HG03558 (cell line): Measurements from ENCODE around the gene PLA2G12B.
"Not testable (repeated sequence)": the region's sequence is repeated elsewhere in the genome, so short reads cannot be mapped to it uniquely, and the experiment has no call there.

Experiments
- ATAC-seq: cut with Tn5 transposase; IDR thresholded peaks from one replicate; pipeline ENCODE4 v1.9.1; 2021; ENCODE audit warnings: moderate number of reproducible peaks; ENCODE audit not compliant: unreplicated experiment; ENCODE audit errors: extremely low read depth

PLA2G12B gene

DNA sequence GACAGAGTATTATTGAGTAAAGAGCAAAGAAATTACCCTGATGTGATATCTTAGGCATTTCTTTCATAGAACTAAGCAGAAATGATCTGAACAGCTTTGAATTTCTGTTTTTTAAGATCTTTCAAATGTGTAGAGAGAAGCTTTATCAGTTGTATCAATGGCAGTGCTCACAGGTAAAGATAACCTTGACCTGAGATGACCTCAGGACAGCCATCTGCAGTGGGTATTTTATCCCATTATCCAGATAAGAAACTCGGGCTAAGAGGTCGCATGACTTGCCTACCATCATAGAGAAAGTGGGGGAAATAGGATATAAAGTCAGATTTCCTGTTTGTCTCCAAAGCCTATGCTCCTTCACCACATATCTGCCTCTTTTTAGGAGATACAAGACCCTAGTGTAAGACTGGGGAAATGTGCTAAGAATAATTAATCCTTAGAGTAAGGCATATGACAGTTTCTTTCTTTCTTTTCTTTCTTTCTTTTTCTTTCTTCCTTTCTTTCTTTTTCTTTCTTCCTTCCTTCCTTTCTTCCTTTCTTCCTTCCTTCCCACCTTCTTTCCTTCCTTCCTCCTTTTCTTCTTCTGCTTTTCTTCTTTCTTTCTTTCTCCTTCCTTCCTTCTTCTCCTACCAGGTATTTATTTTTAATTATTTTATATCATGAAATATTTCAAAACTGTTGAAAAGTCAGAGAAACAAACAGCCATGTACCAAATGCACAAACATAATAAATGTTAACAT is 10.9 kb downstream of the PLA2G12B start:
- ATAC-seq = no peak

DNA sequence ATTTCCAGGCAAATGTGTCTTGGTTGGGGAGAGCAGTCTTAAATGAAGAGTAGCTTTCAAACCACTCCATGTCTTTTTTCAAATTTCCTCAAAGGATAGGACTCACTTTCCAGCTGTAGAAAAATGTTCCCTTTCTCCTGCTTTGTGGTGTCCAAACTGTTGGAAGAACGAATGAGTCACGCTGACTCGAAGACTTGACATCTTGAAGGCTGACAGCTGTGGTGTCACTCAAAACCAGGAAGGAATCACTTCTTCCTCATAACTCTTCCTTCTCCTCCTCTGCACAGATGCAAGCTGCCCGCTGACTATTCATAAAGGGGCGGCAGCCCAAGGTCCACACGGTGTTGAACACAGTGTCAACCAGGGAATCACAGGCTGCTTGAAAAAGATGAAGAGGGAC is 19.2 kb downstream of the PLA2G12B start:
- ATAC-seq = no peak

DNA sequence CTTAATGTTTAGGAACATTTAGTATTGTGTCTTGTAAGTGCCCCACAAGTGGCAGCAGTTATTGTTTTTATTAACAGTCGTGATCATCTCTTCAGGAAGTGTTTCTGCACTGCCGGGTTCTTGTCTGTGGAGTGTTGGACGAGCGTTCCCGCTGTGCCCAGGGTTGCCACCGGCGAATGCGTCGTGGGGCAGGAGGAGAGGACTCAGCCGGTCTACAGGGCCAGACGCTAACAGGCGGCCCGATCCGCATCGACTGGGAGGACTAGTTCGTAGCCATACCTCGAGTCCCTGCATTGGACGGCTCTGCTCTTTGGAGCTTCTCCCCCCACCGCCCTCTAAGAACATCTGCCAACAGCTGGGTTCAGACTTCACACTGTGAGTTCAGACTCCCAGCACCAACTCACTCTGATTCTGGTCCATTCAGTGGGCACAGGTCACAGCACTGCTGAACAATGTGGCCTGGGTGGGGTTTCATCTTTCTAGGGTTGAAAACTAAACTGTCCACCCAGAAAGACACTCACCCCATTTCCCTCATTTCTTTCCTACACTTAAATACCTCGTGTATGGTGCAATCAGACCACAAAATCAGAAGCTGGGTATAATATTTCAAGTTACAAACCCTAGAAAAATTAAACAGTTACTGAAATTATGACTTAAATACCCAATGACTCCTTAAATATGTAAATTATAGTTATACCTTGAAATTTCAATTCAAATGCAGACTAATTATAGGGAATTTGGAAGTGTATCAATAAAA is 22.2 kb downstream of the PLA2G12B start:
- ATAC-seq = no peak

DNA sequence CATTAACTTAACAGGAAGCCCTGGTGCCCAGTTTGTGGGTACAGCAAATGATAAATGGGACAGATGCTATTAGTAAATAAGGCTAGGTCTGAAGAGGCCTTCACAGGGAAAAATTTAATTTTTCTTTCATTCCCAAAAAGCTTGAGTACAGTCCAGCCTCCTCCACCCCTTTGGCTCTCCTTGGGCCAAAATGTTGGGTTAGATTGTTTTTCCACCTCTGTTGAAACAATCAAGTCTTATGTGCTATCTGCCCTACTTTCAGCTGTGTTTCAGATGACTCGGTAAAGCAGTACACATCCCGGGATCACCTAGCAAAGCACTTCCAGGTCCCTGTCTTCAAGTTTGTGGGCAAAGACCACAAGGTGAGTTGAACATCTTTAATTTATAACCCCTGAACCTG is 24.3 kb downstream of the PLA2G12B start:
- ATAC-seq = no peak

DNA sequence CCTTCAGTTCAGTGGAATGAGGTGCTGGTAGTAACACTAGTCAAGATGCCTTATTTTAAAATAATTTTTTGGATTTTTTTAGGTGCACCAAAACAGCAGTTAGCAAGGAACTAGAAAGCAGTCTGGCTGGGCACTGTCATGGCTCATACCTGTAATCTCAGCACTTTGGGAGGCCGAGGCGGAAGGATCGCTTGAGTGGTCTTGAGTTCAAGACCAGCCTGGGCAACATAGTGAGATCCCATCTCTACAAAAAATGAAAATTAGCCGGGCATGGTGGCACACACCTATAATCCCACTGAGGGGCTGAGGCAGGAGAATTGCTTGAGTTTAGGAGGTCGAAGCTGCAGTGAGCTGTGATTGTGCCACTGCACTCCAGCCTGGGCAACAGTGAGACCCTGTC is 25.8 kb downstream of the PLA2G12B start:
- ATAC-seq = no peak

DNA sequence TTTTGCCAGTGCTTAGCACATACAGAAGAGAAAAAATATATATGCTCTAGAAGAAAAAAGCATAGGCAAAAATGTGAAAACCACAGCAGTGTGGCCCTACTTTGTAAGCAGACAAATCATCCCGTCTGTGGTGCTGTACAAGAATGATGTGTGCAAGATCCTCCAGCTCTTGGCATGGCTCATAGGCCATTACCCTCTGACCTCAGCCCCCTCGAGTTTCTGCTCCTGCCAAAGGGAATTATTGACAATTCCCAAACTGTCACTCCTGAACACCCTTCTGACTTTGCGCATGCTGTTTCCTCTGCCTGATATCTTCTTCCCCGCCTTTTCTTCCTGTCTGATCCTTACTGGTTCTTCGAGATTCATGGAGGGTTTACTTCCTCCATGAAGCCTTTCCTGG is 27.1 kb downstream of the PLA2G12B start:
- no peak for ATAC-seq

DNA sequence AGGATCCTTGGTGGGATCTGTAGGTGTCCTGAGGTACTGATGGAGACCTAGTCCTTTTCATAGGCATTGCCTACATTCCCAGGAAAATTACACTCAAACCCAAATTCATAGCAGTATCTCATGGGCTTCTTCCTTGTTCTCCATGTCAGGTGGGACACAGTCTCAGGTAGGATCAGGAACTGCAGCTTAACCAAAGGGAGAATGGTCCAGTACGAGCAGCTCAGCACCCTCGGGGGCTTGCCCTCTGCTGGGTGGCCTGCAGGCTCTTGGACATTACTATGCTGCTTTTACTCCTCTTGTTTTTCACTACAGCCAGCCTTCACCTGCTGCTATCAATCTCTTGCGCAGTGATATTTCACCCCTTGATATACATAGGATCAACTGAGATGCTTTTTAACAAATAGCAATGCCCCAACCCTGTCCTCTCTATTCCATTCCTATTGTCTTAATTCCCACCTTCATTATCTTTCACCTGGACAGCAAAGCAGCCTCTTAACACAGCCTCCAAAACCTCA is 28.6 kb downstream of the PLA2G12B start:
- ATAC-seq = no peak

DNA sequence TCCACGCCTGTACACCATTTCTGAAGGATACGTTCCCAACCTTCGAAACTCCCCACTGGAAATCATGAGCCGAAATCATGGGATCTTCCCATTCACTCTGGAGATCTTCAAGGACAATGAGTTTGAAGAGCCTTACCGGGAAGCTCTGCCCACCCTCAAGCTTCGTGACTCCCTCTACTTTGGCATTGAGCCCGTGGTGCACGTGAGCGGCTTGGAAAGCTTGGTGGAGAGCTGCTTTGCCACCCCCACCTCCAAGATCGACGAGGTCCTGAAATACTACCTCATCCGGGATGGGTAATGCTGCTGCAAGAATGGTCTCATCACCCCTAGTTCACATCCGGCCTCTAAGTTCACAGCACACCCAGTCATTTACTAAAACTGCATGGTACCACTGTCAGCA is 30.3 kb downstream of the PLA2G12B start:
- ATAC-seq = no peak

DNA sequence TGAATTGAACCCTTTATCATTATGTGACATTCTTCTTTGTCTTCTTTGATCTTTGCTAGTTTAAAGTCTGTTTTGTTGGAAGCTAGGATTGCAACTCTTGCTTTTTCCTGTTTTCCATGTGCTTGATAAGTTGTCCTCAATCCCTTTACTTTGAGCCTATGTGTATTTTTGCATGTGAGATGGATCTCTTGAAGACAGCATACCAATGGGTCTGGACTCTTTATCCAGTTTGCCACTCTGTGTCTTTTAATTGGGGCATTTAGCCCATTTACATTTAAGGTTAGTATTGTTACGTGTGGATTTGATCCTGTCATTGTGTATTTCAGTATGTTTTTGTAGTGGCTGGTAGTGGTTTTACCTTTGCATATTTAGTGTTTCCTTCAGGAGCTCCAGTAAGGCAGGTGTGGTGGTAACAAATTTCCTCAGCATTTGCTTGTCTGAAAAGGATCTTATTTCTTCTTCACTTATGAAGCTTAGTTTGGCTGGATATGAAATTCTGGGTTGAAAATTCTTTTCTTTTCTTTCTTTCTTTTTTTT is 33.4 kb downstream of the PLA2G12B start:
- ATAC-seq = not testable (repeated sequence)

DNA sequence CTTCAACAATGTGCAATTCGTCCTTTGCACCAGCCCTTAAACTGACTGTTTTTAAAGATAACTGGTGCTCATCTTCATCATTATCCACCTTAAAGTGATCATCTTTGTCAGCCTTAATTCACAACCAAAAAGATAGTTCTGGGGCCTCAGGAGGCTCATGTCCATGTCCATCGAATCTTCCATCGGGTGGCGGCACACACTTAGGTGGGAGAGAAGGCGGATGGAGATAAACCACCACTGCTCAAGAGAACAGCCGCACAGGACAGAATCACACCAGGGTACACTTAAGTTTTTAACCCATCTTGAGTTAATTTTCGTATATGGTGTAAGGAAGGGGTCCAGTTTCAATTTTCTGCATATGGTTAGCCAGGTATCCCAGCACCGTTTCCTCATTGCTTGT is 36.3 kb downstream of the PLA2G12B start:
- ATAC-seq = no peak

DNA sequence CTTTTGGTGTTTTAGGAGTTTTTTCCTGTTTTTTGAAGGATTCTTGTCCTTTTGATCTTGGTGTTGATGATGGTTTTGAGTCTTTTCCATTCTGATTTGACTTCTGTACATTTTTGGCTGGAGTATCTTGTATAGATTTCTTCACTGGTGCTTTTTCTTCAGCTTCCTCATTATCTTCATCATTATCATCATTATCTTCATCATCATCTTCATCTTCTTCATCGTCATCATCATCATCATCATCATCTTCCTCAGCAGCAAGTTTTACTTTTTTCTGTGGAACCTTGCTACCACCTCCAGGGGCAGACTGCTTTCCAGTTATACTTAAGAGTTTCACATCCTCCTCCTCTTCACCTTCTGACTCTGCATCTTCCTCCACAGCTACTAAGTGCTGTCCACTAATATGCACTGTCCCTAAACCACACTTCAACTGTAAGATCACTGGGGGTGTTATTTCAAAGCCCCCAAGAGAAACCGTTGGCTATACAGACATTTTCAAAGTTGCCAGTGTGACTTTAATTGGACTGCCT is 36.7 kb downstream of the PLA2G12B start:
- ATAC-seq = not testable (repeated sequence)

DNA sequence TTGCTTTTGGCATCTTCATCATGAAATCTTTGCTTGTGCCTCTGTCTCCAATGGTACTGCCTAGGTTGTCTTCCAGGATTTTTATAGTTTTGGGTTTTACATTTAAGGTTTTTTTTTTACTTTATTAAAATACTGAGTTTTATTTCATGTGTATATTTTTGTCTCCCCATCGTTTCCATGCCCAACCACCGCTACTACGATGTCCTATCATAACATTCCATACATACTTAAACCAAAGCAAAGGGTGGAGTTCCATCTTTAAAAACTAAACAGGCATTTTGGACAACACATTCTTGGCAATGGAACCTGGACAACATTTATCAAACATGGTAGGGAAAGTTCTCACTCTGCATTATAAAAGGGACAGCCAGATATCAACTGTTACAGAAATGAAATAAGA is 37.4 kb downstream of the PLA2G12B start:
- not testable (repeated sequence) for ATAC-seq

DNA sequence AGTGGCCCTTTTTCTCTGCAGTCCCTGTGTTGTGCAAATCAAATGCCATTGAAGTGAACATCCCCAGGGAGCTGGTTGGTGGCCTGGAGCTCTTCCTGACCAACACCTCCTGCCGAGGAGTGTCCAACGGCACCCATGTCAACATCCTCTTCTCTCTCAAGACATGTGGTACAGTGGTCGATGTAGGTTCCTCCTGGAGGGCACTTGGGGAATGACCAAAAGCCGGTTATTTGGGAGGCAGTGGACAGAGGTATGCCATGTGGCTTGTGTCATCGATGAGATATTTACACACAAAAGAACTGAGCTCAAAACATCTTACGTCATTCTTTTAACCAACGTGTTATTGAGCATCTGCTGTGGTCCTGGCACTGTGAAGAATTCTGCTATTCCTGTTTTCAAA is 41.3 kb downstream of the PLA2G12B start:
- ATAC-seq = no peak

DNA sequence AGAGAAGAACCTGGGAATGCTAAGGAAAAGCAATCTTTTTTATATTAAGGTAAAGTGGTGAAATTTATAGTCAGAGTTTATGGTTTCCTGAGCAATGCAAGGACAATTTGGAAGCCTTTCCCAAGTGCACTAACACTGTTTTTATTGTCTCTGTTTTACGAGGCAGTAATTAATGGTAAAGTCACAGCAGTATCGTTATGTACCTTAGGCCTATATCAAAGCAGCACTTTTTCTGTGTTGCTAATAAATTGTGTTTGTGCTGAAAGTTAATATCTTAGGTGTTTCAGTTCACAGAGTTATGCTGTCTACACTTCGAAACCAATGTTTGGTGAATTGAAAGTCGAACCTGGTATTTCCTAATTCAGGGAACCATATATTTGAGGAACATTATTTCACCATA is 41.9 kb downstream of the PLA2G12B start:
- ATAC-seq = no peak

DNA sequence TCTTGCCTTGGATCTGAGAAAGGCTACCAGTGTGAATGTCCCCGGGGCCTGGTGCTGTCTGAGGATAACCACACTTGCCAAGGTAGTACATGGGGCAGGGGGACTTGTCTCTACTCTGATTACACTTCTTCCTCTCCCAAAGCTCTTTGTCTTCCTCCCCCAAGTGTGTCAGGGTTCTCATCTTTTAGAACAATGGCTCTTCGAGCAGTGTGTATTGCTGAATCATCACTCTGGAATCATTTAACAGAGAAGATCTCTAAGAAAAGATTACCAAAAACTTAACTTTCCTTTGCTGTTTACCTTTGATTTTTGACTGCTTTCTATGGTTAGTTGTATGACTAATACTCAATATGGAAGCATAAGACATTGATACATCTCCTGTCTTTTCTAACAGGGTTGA is 42.8 kb downstream of the PLA2G12B start:
- no peak for ATAC-seq

DNA sequence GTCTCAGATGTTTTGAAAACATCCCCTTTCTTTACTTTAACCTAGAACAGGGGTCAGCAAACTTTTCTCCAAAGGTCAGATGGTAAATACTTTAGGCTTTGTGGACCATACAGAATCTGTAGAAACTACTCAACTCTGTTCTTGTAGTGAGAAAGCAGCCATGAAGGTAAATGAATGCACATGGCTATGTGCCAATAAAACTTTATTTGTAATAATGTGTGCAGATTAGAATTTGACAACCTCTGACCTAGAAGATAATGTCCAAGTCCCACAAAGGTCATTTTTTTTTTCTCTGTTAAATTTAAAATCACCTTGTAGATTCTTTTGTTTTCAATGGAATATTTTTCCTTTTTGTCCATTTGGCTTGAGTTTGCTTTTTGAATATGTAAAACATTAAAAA is 43.9 kb downstream of the PLA2G12B start:
- no peak for ATAC-seq

DNA sequence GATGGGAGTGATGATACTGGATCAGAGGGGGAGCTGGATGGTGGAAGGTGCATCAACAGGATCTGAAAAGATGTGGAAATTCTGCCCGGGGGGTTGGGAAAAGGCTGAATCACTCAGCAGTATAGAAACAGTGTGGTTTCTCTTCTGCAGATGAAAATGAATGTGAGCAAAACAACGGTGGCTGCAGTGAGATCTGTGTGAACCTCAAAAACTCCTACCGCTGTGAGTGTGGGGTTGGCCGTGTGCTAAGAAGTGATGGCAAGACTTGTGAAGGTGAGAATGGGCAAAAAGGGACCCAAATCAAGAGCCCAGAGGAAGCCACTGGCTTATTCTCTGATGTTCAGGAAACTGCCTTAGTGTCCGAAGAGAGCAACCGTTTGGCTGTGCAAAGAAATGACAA is 48.2 kb downstream of the PLA2G12B start:
- ATAC-seq = no peak

DNA sequence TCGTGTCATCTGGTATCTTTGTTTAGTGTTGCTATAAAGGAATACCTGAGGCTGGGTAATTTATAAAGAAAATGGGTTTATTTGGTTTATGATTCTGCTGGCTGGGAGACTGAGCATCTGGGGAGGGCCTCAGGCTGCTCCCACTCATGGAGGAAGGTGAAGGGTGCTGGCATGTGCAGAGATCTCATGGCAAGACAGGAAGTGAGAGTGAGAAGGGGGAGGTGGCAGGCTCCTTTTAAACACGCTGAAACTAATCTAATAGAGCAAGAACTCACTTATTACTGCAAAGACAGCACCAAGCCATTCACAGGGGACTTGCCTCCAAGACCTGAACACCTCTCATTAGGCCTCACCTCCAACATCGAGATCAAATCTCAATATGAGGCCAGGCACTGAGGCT is 49.8 kb downstream of the PLA2G12B start:
- ATAC-seq = no peak

DNA sequence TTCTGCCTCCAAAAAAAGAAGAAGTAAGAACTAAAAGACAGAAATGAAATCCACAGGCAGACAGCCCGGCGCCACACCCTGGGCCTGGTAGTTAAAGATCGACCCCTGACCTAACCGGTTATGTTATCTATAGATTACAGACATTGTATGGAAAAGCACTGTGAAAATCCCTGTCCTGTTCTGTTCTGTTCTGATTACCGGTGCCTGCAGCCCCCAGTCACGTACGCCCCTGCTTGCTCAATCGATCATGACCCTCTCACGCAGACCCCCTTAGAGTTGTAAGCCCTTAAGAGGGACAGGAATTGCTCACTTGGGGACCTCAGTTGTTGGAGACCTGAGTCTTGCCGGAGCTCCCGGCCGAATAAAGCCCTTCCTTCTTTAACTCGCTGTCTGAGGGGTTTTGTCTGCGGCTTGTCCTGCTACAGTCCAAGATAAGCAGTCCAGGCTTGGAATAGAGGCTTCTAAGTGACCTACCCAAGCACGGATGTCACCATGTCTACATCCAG is 50.6 kb downstream of the PLA2G12B start:
- not testable (repeated sequence) for ATAC-seq

DNA sequence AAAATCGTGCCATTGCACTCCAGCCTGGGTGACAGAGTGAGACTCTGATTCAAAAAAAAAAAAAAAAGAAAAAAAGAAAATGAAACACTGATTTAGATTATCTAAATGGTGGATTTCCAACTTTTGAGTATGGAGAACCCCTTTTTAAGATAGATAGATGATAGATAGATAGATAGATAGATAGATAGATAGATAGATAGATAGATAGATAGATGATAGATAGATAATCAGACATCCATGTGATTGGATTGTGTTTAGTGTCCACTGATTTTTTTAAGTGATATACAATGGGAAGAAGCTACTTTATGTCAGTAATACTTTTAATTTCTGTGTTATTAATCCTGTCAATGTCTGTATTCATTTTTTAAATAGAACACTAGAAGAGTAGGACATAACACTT is 55.1 kb downstream of the PLA2G12B start:
- ATAC-seq = no peak

DNA sequence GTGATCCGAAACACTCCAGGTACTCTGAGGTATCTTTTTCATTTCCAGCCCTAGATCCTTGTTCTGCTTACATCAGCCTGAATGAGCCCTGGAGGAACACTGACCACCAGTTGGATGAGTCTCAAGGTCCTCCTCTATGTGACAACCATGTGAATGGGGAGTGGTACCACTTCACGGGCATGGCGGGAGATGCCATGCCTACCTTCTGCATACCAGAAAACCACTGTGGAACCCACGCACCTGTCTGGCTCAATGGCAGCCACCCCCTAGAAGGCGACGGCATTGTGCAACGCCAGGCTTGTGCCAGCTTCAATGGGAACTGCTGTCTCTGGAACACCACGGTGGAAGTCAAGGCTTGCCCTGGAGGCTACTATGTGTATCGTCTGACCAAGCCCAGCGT is 56.0 kb downstream of the PLA2G12B start:
- ATAC-seq = no peak
